ENCODE measurements around the gene IL4. TPM values are rescaled to one million over a fixed set of nuclear protein-coding genes. Genes with fewer than 3 reads are reported as not detected.

Gene IL4
- total RNA-seq, result not detected

GRCh38 chr5:132673939-132674630, at the start of gene IL4:
Gene IL4 (plus strand): TSS chr5:132673989. CDS start chr5:132674051, 62 bp downstream.
- TF ChIP-seq CTCF (IDR thresholded peaks at IDR 0.05; ENCODE audit: low read depth), result no peak

- no peak for TF ChIP-seq CTCF (IDR thresholded peaks at IDR 0.05; ENCODE audit: low read depth)
These were observed 46.3 kb upstream of the IL4 start for GRCh38 chr5:132627470-132627869.

- no peak for TF ChIP-seq CTCF (IDR thresholded peaks at IDR 0.05; ENCODE audit: low read depth)
These were observed 45.0 kb upstream of the IL4 start for GRCh38 chr5:132628814-132629213.

GRCh38 chr5:132629230-132629944, 44.4 kb upstream of the IL4 start:
- no peak for TF ChIP-seq CTCF (IDR thresholded peaks at IDR 0.05; ENCODE audit: low read depth)

- TF ChIP-seq CTCF (IDR thresholded peaks at IDR 0.05; ENCODE audit: low read depth), result no peak
These were observed 37.9 kb upstream of the IL4 start for GRCh38 chr5:132635873-132636272.

GRCh38 chr5:132637241-132637640, 36.5 kb upstream of the IL4 start:
- TF ChIP-seq CTCF (IDR thresholded peaks at IDR 0.05; ENCODE audit: low read depth), result no peak

GRCh38 chr5:132639706-132640130, 34.1 kb upstream of the IL4 start:
- TF ChIP-seq CTCF (IDR thresholded peaks at IDR 0.05; ENCODE audit: low read depth), result no peak
